Gastroesophageal sphincter (tissue), 3 donors: Measurements from ENCODE around the gene KCTD8.

Experiments
- EP300 ChIP-seq: sonication (generic); formaldehyde crosslinking; IDR thresholded peaks from one replicate; pipeline ENCODE4 v1.6.1; 2017; ENCODE audit warnings: antibody characterized with exemption, mild to moderate bottlenecking
- TF ChIP-seq, protein P1 (sequence below), 4 experiments: fragments of 200-600 bp in 2 of 4; fragments of 450-650 bp in 2 of 4; sonication (generic) in 1 of 4; IDR thresholded peaks; one replicate each; pipeline ENCODE4 v1.5.1; 2017 to 2019; ENCODE audit warnings: antibody characterized with exemption in 4 of 4, mild to moderate bottlenecking in 2 of 4, moderate library complexity in 2 of 4

DNA sequence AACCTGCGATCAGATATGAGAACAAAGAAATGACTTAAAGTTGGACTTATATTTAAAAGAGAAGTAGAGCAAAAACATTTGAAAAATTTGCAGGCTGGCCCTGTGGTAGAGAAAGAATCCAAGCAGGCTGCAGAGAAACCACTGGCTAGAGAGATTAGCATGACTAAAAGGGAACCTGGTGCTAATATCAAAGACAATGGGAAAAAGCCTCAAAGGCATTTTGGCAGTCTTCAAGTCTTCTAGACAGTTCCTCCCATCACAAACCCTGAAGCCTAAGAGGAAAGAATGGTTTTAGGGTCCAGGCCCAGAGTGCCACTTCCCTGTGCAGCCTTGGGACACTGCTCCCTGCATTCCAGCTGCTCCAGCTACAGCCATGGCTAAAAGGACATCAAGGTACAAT lies 33.4 kb downstream of the KCTD8 start:
- TF ChIP-seq, protein P1, sequence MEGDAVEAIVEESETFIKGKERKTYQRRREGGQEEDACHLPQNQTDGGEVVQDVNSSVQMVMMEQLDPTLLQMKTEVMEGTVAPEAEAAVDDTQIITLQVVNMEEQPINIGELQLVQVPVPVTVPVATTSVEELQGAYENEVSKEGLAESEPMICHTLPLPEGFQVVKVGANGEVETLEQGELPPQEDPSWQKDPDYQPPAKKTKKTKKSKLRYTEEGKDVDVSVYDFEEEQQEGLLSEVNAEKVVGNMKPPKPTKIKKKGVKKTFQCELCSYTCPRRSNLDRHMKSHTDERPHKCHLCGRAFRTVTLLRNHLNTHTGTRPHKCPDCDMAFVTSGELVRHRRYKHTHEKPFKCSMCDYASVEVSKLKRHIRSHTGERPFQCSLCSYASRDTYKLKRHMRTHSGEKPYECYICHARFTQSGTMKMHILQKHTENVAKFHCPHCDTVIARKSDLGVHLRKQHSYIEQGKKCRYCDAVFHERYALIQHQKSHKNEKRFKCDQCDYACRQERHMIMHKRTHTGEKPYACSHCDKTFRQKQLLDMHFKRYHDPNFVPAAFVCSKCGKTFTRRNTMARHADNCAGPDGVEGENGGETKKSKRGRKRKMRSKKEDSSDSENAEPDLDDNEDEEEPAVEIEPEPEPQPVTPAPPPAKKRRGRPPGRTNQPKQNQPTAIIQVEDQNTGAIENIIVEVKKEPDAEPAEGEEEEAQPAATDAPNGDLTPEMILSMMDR (IDR thresholded peaks at IDR 0.05), result no peak
- TF ChIP-seq EP300, result no peak
